Measurements from ENCODE around the gene SPON2.

SPON2 gene

GRCh38 chr4:1172228-1172851 is at the start of gene SPON2:
SPON2 (minus strand) TSS chr4:1172583.
- DNase-seq (ENCODE audit: low read depth, low spot score), result peak; percentile 38

GRCh38 chr4:1221155-1221870 is 48.9 kb upstream of the SPON2 start:
- DNase-seq (ENCODE audit: low read depth, low spot score), result no peak

GRCh38 chr4:1220566-1220965 is 48.2 kb upstream of the SPON2 start:
- no peak for DNase-seq (ENCODE audit: low read depth, low spot score)

GRCh38 chr4:1219566-1219950 is 47.2 kb upstream of the SPON2 start:
- no peak for DNase-seq (ENCODE audit: low read depth, low spot score)

- no peak for DNase-seq (ENCODE audit: low read depth, low spot score)
Observed at GRCh38 chr4:1218634-1219565, 46.5 kb upstream of the SPON2 start.

- no peak for DNase-seq (ENCODE audit: low read depth, low spot score)
Observed at GRCh38 chr4:1217366-1217765, 45.0 kb upstream of the SPON2 start.

GRCh38 chr4:1216869-1217294 is 44.5 kb upstream of the SPON2 start:
- DNase-seq (ENCODE audit: low read depth, low spot score), result no peak

- no peak for DNase-seq (ENCODE audit: low read depth, low spot score)
Observed at GRCh38 chr4:1216076-1216614, 43.8 kb upstream of the SPON2 start.

GRCh38 chr4:1215141-1216075 is 43.0 kb upstream of the SPON2 start:
- no peak for DNase-seq (ENCODE audit: low read depth, low spot score)

- no peak for DNase-seq (ENCODE audit: low read depth, low spot score)
Observed at GRCh38 chr4:1214101-1215095, 42.0 kb upstream of the SPON2 start.

GRCh38 chr4:1213336-1213995 is 41.1 kb upstream of the SPON2 start:
- no peak for DNase-seq (ENCODE audit: low read depth, low spot score)

GRCh38 chr4:1212546-1213335 is 40.4 kb upstream of the SPON2 start:
- no peak for DNase-seq (ENCODE audit: low read depth, low spot score)

GRCh38 chr4:1211891-1212545 is 39.6 kb upstream of the SPON2 start:
- DNase-seq (ENCODE audit: low read depth, low spot score), result no peak

GRCh38 chr4:1211371-1211770 is 39.0 kb upstream of the SPON2 start:
- no peak for DNase-seq (ENCODE audit: low read depth, low spot score)

GRCh38 chr4:1210971-1211370 is 38.6 kb upstream of the SPON2 start:
- no peak for DNase-seq (ENCODE audit: low read depth, low spot score)

GRCh38 chr4:1210241-1210841 is 38.0 kb upstream of the SPON2 start:
- no peak for DNase-seq (ENCODE audit: low read depth, low spot score)

GRCh38 chr4:1209821-1210220 is 37.4 kb upstream of the SPON2 start:
- peak; percentile 81 for DNase-seq (ENCODE audit: low read depth, low spot score)
